Stimulated activated CD4-positive, alpha-beta T cell treated with anti-CD3 and anti-CD28 coated beads, Interleukin-12 subunit alpha, Interleukin-12 subunit beta, amount 100 ng/mL, for 48 hours (primary cell): ENCODE measurements around the gene GSDMA.
"Not testable (repeated sequence)": the region's sequence is repeated elsewhere in the genome, so short reads cannot be mapped to it uniquely, and the experiment has no call there.

ENCODE experiments used
- DNase-seq, 3 donors: peaks; one replicate each; pipeline ENCODE4 v3.0.0-alpha.2; 2020; ENCODE audit warnings: low read depth in 2 of 3, low spot score in 1 of 3

GSDMA gene

DNA sequence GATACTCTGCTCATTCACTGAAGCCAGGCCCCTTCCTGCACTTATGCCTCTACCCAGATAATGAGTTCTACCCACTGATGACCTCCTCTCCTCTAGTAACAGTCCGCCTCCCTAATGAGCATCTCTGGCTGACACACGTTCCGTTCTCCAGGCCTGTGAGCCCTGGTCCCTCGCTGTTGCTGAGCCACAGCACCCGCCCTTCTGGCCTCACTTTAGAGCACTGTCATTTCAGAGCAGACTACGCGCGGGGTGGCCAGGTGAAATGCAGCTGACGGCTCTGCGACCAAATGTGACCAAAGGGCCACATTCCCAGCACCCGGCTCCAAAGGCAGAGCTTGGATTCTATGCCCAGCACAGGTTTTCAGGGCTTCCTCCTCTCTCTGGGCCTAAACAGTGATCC, 31.6 kb downstream of the GSDMA start:
- no peak for DNase-seq

DNA sequence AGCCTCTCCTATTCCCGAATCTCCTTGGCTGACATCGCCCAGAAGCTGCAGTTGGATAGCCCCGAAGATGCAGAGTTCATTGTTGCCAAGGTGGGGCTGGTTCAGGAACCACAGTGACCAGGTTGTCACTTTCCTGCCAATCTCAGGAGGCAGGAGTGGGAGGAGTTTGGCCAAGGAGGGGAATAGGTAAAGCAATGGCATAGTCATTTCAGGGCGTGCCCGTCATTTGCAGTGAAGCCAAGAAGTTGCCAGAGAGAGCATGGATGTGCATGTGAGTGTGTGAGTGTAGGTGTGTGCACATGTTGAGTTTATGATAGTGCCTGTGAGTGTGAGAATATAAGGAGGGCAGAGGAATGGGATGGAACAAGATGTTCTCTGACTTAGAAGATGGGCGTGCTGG, 32.6 kb downstream of the GSDMA start:
- no peak for DNase-seq

DNA sequence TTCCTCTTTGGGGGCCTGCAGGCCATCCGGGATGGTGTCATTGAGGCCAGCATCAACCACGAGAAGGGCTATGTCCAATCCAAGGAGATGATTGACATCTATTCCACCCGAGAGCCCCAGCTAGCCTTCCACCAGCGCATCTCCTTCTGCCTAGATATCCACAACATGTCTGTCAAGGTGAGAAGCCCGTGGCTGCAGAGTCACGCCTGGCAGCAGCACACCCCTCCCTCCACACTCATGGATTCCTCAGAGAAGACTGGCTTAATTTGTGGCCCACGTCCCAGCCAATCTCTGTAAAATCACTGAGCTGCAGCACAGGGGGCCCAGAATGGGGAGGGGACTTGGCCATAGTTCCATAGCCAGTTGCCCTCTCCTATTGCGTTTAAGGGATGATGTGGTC, 33.4 kb downstream of the GSDMA start:
- DNase-seq, result no peak

DNA sequence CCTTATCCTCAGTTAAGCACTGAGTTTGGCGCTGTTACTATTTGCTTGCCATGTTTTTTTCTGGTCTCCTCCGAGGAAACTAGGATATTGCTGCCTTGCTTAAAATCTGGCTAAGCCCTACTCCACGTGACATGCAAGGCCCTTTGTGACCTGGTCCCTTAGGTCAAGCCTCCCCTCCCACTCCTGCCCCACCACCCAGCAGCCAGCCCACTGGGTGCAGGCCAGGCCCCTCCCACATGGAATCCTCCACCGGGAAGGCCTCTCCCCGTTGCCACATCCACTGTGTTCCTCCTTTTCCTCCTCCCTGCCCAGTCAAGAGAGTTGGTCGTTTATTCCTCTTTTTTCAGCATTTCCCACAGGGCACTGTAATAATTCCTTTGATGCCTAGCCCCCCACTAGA, 34.0 kb downstream of the GSDMA start:
- no peak for DNase-seq

DNA sequence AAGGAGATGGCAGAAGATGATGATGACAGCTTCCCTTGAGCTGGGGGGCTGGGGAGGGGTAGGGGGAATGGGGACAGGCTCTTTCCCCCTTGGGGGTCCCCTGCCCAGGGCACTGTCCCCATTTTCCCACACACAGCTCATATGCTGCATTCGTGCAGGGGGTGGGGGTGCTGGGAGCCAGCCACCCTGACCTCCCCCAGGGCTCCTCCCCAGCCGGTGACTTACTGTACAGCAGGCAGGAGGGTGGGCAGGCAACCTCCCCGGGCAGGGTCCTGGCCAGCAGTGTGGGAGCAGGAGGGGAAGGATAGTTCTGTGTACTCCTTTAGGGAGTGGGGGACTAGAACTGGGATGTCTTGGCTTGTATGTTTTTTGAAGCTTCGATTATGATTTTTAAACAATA, 34.7 kb downstream of the GSDMA start:
- DNase-seq, result no peak

DNA sequence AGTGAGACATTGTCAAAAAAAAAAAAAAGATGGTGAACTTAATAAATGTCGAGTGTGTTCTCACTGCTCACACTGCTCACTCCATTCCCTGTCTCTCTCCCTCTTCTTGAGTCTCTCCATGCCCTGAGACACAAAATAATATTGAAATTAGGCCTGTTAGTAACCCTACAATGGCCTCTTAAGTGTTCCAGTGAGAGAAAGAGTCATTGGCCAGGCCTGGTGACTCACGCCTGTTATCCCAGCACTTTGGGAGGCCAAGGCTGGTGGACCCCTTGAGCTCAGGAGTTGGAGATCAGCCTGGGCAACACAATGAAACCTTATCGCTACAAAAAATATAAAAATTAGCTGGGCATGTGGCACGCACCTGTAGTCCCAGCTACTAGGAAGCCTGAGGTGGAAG, 36.3 kb downstream of the GSDMA start:
- no peak for DNase-seq

DNA sequence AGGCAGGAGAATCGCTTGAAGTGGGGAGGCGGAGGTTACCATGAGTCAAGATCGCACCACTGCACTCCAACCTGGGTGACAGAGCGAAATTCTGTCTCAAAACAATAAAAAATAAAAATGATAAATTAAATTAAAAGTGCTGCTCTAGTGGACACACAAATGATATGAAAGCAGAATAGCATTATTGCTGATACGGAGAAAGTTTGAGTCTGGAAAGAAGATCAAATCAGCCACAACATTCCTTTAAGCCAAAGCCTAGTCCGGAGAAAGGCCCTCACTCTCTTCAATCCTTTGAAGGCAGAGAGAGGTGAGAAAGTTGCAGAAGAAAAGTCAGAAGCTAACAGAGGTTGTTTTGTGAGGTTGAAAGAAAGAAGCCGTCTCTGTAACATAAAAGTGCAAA, 37.4 kb downstream of the GSDMA start:
- no peak for DNase-seq

DNA sequence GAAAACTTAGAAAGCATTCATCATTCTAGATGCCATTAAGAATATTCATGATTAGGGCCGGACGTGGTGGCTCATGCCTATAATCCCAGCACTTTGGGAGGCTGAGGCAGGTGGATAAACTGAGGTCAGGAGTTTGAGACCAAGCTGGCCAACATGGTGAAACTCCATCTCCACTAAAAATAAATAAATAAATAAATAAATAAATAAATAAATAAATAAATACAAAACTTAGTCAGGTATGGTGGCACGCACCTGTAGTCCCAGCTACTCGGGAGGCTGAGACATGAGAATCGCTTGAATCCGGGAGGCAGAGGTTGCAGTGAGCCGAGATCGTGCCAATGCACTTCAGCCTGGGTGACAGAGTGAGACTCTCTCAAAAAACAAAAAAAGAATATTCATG, 38.5 kb downstream of the GSDMA start:
- not testable (repeated sequence) for DNase-seq

DNA sequence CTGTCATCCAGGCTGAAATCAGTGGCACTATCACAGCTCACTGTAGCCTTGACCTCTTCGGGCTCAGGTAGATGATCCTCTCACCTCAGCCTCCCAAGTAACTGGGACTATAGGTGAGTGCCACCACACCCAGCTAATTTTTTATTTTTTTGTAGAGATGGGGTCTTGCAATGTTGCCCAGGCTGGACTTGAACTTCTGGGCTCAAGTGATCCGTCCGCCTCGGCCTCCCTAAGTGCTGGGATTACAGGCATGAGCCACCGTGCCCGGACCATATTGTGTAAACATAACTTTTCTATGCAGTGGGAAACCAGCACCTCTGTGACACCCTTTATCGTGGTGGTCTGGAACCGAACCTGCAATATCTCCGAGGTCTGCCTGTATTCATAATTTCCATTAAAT, 41.3 kb downstream of the GSDMA start:
- no peak for DNase-seq

DNA sequence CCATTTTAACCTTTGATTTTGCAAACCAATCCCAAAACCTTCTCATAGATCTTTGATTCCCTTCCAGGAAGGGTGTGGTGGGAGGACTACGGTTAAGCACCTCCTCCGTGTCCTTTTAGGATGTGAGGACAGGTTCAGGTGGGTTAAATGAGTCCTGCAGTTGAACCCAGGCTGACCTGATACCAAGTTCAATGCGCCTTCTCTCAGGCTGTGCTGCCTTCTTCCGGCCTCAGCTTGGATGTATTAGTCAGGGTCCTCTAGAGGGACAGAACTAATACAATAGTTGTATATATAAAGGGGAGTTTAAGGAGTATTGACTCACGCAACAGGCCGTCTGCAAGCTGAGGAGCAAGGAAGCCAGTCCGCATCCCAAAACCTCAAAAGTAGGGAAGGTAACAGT, 41.9 kb downstream of the GSDMA start:
- DNase-seq, result no peak

DNA sequence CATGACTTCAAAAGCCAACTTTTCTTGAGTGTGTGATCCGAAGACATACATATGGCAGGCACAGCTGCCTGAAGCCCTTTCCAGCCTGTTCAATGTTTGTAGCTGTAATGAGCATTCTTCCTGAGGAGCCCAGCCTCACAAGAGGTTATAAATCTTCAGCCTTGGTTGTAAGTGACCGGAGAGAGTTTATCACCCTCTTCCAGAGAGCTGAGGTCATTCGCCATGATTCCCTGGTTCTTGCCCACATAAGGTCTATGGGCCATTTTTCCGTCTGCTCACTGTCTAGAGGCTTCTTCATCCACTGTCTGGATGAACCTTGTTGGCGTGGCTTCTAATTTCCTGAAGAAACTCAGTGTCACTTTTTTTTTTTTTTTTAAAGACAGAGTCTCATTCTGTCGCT, 42.7 kb downstream of the GSDMA start:
- no peak for DNase-seq

DNA sequence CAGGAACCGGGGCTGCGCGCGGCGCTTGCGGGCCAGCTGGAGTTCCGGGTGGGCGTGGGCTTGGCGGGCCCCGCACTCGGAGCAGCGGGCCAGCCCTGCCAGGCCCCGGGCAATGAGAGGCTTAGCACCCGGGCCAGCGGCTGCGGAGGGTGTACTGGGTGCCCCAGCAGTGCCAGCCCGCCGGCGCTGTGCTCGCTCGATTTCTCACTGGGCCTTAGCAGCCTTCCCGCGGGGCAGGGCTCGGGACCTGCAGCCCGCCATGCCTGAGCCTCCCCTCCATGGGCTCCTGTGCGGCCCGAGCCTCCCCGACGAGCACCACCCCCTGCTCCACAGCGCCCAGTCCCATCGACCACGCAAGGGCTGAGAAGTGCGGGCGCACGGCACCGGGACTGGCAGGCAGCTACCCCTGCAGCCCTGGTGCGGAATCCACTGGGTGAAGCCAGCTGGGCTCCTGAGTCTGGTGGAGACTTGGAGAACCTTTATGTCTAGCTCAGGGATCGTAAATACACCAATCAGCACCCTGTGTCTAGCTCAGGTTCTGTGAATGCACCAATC, 48.2 kb downstream of the GSDMA start:
- DNase-seq, result not testable (repeated sequence)

DNA sequence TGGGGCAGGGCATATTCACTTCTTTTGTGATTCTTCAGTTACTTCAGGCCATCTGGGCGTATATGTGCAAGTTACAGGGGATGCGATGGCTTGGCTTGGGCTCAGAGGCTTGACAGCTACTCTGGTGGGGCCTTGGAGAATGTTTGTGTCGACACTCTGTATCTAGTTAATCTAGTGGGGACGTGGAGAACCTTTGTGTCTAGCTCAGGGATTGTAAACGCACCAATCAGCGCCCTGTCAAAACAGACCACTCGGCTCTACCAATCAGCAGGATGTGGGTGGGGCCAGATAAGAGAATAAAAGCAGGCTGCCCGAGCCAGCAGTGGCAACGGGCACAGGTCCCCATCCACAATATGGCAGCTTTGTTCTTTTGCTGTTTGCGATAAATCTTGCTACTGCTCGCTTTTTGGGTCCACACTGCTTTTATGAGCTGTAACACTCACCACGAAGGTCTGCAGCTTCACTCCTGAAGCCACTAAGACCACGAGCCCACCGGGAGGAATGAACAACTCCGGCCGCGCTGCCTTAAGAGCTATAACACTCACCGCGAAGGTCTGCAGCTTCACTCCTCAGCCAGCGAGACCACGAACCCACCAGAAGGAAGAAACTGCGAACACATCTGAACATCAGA, 49.3 kb downstream of the GSDMA start:
- DNase-seq, result not testable (repeated sequence)

DNA sequence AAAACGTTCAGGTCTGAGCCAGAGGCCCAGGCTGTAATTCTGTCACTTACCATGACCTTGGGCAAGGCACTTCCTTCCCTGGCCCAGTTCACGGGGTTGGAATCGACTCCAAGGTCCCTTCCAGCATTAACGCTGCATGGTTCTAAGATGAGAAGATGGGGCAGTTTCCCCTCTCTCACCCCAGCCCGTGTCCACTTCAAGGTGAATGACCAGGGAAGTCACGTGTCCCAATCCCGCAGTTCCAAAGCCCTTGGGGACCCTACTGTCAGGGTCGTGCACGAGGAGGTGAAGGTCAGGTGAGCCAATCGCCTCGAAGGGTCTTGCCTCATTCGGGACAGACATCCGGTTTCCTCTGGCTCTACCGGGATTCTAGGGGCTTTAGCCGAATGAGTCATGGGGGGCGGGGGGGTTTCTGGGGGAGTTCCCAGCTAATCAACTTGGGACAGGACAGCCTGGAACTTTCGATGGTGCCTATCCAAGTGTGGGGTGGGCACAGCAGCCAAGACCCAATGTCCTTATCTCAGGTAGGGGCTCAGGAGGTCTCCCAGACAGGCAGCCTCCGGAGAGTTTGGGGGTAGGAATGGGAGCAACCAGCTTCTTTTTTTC, 51.7 kb downstream of the GSDMA start:
- no peak for DNase-seq

DNA sequence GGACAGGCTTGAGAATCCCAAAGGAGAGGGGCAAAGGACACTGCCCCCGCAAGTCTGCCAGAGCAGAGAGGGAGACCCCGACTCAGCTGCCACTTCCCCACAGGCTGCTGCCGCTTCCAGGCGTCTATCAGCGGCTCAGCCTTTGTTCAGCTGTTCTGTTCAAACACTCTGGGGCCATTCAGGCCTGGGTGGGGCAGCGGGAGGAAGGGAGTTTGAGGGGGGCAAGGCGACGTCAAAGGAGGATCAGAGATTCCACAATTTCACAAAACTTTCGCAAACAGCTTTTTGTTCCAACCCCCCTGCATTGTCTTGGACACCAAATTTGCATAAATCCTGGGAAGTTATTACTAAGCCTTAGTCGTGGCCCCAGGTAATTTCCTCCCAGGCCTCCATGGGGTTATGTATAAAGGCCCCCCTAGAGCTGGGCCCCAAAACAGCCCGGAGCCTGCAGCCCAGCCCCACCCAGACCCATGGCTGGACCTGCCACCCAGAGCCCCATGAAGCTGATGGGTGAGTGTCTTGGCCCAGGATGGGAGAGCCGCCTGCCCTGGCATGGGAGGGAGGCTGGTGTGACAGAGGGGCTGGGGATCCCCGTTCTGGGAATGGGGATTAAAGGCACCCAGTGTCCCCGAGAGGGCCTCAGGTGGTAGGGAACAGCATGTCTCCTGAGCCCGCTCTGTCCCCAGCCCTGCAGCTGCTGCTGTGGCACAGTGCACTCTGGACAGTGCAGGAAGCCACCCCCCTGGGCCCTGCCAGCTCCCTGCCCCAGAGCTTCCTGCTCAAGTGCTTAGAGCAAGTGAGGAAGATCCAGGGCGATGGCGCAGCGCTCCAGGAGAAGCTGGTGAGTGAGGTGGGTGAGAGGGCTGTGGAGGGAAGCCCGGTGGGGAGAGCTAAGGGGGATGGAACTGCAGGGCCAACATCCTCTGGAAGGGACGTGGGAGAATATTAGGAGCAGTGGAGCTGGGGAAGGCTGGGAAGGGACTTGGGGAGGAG, 52.5 kb downstream of the GSDMA start, which contains the start of gene CSF3:
Gene CSF3 (plus strand): TSS at position 436 of the 993 bp plus-strand sequence. CDS start 35 bp downstream, at position 471.
- DNase-seq, result no peak

DNA sequence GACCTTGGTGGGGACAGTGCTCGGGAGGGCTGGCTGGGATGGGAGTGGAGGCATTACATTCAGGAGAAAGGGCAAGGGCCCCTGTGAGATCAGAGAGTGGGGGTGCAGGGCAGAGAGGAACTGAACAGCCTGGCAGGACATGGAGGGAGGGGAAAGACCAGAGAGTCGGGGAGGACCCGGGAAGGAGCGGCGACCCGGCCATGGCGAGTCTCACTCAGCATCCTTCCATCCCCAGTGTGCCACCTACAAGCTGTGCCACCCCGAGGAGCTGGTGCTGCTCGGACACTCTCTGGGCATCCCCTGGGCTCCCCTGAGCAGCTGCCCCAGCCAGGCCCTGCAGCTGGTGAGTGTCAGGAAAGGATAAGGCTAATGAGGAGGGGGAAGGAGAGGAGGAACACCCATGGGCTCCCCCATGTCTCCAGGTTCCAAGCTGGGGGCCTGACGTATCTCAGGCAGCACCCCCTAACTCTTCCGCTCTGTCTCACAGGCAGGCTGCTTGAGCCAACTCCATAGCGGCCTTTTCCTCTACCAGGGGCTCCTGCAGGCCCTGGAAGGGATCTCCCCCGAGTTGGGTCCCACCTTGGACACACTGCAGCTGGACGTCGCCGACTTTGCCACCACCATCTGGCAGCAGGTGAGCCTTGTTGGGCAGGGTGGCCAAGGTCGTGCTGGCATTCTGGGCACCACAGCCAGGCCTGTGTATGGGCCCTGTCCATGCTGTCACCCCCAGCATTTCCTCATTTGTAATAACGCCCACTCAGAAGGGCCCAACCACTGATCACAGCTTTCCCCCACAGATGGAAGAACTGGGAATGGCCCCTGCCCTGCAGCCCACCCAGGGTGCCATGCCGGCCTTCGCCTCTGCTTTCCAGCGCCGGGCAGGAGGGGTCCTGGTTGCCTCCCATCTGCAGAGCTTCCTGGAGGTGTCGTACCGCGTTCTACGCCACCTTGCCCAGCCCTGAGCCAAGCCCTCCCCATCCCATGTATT, 53.5 kb downstream of the GSDMA start:
- DNase-seq, result no peak

DNA sequence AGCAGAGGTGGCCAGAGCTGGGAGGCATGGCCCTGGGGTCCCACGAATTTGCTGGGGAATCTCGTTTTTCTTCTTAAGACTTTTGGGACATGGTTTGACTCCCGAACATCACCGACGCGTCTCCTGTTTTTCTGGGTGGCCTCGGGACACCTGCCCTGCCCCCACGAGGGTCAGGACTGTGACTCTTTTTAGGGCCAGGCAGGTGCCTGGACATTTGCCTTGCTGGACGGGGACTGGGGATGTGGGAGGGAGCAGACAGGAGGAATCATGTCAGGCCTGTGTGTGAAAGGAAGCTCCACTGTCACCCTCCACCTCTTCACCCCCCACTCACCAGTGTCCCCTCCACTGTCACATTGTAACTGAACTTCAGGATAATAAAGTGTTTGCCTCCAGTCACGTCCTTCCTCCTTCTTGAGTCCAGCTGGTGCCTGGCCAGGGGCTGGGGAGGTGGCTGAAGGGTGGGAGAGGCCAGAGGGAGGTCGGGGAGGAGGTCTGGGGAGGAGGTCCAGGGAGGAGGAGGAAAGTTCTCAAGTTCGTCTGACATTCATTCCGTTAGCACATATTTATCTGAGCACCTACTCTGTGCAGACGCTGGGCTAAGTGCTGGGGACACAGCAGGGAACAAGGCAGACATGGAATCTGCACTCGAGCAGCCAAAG, 54.7 kb downstream of the GSDMA start:
- no peak for DNase-seq

DNA sequence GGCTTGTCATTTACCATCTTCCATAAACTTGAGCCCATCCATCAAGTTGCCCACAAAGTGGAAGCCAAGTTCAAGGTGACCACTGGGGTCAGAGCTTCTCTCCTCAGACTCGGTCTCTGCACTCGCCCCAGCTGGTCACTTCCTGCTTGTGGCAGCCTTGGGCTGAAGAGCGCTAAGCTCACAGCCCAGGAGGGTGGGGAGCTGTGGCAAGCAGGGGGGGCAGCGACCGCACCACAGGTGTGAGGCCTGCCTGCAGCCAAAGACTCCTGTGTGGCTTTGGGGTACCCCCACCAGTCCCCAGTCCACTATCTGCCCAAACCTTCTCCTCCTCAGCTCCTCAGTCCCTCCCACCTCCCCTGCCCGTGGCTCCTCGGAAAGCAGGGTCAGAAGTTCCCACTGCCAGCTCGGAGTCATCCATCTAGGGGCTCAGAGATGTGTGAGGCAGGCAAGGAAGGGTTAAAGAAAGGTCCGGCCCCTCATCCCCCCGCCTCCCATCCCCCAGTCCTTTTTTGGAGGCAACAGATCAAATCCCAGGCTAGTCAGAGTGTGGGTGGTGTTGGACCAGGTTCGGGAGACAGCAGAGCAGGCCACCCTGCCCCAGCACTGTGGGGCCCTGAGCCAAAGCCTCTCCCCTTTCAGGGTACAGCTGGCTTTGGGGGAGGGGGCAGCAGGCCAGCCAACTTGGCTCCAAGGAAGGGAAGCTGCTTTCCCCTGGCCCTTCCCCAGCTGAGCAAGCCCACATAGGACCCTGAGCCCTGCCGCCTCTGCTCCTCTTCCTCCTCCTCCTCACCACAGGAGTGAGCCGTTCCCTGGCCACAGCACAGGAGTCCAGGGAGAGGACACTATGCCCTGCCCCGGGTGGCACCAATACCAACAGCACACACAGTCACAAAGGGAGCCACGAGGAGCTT, 55.7 kb downstream of the GSDMA start:
- DNase-seq, result no peak
